Left lobe of liver (tissue), 2 donors: ENCODE results near the gene MYLK. TPM values are rescaled to one million over a fixed set of nuclear protein-coding genes. Genes with fewer than 3 reads are reported as not detected.

Experiments
- ATAC-seq: fragments of 200-7000 bp; cut with Tn5 transposase; one replicate; pipeline ENCODE4 v1.9.1; 2020; ENCODE audit warnings: mild to moderate bottlenecking, moderate library complexity
- DNase-seq: peaks from one replicate; pipeline ENCODE4 v3.0.0-alpha.2; 2020; ENCODE audit warnings: low spot score
- total RNA-seq: library from RNA; stranded (reverse); gene quantifications from one replicate; pipeline ENCODE4 v1.2.1, GENCODE V29; 2021
- donor health status: DM: no; HTN: no; CAD: no; lungs with moderate emphysema.
- donor health status: DM: no; HTN: yes; CAD: no.

The MYLK gene
- total RNA-seq, 1 donor from 2014 or later = 144 TPM

GRCh38 chr3:123878807-123879206, 5.3 kb downstream of the MYLK start:
- ATAC-seq (peak; percentile 77), DNase-seq (peak; percentile 54)

- DNase-seq (no peak), ATAC-seq (no peak)
Measured at GRCh38 chr3:123877965-123878364, 6.2 kb downstream of the MYLK start.

- peak; percentile 30 for ATAC-seq
- DNase-seq = no peak
Measured at GRCh38 chr3:123877466-123877865, 6.7 kb downstream of the MYLK start.

- DNase-seq (no peak), ATAC-seq (no peak)
Measured at GRCh38 chr3:123876858-123877257, 7.3 kb downstream of the MYLK start.

- DNase-seq (no peak), ATAC-seq (peak; percentile 22)
Measured at GRCh38 chr3:123872621-123873020, 11.5 kb downstream of the MYLK start.

- DNase-seq (no peak), ATAC-seq (peak; percentile 90)
Measured at GRCh38 chr3:123871946-123872345, 12.2 kb downstream of the MYLK start.

GRCh38 chr3:123870033-123870432, 14.1 kb downstream of the MYLK start:
- ATAC-seq (no peak), DNase-seq (no peak)

- DNase-seq (no peak), ATAC-seq (no peak)
Measured at GRCh38 chr3:123869165-123869564, 15.0 kb downstream of the MYLK start.

- no peak for ATAC-seq
- no peak for DNase-seq
Measured at GRCh38 chr3:123864706-123865105, 19.4 kb downstream of the MYLK start.

- ATAC-seq = no peak
- no peak for DNase-seq
Measured at GRCh38 chr3:123862152-123862551, 22.0 kb downstream of the MYLK start.

- ATAC-seq = no peak
Measured at GRCh38 chr3:123861081-123861836, 22.9 kb downstream of the MYLK start.

GRCh38 chr3:123859177-123859576, 25.0 kb downstream of the MYLK start:
- DNase-seq = no peak
- ATAC-seq = no peak

More at GRCh38 chr3:123861081-123861836, 22.9 kb downstream of the MYLK start:
- DNase-seq = no peak

- peak; percentile 22 for ATAC-seq
Measured at GRCh38 chr3:123854905-123855304, 29.2 kb downstream of the MYLK start.

GRCh38 chr3:123853686-123854372, 30.3 kb downstream of the MYLK start:
- DNase-seq (no peak), ATAC-seq (peak; percentile 59)

More at GRCh38 chr3:123854905-123855304, 29.2 kb downstream of the MYLK start:
- DNase-seq = no peak

- DNase-seq (no peak), ATAC-seq (no peak)
Measured at GRCh38 chr3:123847209-123847608, 36.9 kb downstream of the MYLK start.

GRCh38 chr3:123843668-123844067, 40.5 kb downstream of the MYLK start:
- ATAC-seq = no peak
- DNase-seq = no peak

GRCh38 chr3:123842711-123843110, 41.4 kb downstream of the MYLK start:
- ATAC-seq (no peak), DNase-seq (no peak)

GRCh38 chr3:123841476-123842238, 42.5 kb downstream of the MYLK start:
- no peak for DNase-seq
- no peak for ATAC-seq

GRCh38 chr3:123840961-123841360, 43.2 kb downstream of the MYLK start:
- ATAC-seq = no peak
- no peak for DNase-seq

- ATAC-seq (no peak), DNase-seq (no peak)
Measured at GRCh38 chr3:123837858-123838257, 46.3 kb downstream of the MYLK start.

- ATAC-seq (no peak), DNase-seq (no peak)
Measured at GRCh38 chr3:123834631-123835030, 49.5 kb downstream of the MYLK start.

GRCh38 chr3:123833398-123833785, 50.7 kb downstream of the MYLK start:
- ATAC-seq (no peak), DNase-seq (no peak)
